HS-27A (cell line): ENCODE measurements around the gene GNB1L.

Experiments
- DNase-seq: peaks from one replicate; pipeline ENCODE4 v3.0.0-alpha.2; 2012; ENCODE audit warnings: low read depth, missing footprints

The GNB1L gene

GRCh38 chr22:19748991-19749664, 105.5 kb downstream of the GNB1L start:
- DNase-seq = no peak

DNA sequence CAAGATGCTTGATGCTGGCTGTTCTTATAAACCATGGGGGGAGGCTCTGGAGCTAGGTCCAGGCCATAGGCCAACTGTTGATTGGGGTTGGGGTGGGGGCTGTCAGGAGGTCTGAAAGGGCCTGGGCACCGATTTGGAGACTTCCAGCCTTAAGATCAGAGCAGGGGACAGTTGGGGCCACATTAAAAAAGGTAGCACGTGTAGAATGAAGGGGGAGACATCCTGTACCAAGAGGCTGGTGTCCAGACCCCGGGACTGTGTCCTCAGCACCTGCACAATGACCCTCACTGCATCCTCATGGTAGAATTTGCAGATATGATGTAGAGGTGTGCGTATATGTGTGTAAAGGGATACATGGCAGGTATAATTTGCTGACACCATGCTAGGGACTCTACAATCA, 106.5 kb downstream of the GNB1L start:
- DNase-seq = no peak

DNA sequence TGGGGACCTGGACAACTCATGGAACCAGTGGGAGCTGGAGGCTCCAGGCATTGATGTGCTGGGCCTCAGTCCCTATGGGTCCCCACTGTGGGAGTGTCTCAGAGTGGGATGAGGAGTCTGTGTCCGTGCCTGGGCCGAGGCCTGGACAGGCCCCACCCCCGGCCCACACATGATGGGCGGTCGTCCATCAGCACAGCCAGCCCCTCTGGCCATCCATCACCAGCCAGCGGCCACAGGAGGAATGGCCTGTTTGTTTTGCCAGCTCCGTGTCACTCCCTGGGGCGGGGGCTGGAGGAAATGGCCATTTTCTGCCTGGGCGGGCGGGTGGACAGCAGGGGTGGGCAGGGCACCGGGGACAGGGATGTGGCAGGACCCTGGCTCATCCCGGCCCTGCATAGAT, 107.1 kb downstream of the GNB1L start:
- no peak for DNase-seq

- no peak for DNase-seq
These were observed 107.9 kb downstream of the GNB1L start for GRCh38 chr22:19746726-19747125.

GRCh38 chr22:19745155-19746101, 109.2 kb downstream of the GNB1L start:
- no peak for DNase-seq

- no peak for DNase-seq
These were observed 110.2 kb downstream of the GNB1L start for GRCh38 chr22:19744350-19745006.

DNA sequence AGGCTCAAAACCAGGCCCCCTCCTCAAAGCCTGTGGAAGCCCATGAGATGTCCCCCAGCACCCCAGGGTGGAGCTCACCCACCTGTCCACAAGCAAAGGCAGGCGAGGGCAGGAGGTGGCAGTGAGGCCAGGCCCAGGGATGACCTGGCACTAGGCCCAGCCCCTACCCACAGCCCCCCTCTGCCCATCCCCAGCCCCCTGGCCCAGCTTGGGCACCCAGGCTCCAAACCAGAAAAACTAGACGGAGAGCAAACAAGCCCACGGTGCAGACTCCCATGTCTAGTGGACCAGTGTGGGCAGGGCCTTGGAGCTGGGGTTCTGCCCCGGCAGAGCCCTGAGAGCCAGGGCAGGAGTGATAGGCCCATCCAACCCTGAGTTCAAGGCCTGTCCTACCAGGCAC, 111.0 kb downstream of the GNB1L start:
- DNase-seq = no peak

GRCh38 chr22:19743081-19743480, 111.6 kb downstream of the GNB1L start:
- no peak for DNase-seq

- no peak for DNase-seq
These were observed 112.3 kb downstream of the GNB1L start for GRCh38 chr22:19742160-19743066.

GRCh38 chr22:19741053-19741452, 113.6 kb downstream of the GNB1L start:
- DNase-seq = no peak

DNA sequence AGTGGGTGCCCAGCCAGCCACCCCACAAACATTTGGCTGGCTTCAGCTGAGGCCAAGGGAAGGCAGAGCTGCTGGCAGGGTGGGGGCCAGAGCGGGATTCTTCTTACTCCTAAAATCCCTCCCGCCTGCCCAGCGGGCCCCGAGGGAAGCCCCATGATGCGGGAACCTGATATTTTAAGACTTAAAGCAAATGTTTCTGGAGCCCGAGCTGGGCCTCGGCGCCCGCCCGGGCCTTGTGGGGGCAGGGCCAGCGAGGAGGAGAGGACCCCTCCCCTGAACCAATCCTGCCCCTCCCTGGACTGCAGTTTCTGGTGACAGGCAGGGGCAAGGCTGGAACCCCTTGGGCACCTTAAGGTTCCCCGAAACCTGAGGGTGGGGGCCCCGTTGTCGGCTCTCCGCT, 114.1 kb downstream of the GNB1L start:
- DNase-seq = no peak

DNA sequence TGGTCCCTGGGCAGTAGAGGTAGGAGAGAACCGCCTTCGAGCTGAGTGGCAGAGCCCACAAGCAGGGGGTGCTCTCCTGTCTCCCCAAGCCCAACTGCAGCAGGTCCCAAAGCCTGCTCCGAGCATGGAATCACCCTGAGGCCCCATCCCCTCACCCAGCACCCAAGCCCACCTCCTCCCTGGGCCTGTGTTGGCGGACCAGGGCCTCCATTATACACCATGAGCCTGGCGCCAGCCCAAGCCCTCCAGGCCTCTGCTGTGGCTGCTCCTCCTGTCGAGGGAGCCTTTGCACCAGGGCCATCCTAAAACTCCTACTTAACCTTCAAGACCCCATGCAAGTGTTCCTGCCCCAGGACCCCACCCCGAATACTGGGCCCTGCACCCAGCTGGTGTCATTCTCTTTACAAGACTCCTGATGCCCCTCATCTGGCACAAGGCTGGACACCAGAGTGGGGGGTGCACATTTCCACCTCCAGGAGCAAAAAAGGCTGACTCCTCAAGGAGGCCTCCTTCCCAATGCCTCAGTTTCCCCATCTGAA, 114.7 kb downstream of the GNB1L start:
- no peak for DNase-seq

DNA sequence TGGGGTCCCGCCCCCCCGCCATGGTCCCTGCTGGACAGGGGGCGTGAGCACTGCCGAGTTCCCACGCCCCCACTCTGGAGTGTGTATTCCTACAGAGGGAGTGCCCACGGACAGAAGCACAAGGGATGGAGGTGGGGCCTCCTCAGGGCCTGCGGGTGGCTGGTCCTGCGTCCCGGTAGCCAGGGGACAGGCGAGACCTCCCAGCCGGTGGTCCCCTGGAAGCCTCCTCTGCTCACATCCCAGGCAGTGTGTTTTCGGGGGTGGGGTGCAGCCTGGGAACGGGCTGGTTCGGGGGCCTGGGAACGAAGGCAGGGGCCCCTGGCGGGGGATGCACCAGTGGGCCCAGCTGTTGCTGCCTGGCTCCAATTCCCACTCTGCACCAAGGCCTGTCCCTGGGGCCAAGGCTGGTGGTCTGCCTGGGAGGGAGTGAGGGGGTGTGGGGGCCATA, 115.2 kb downstream of the GNB1L start:
- DNase-seq = no peak

DNA sequence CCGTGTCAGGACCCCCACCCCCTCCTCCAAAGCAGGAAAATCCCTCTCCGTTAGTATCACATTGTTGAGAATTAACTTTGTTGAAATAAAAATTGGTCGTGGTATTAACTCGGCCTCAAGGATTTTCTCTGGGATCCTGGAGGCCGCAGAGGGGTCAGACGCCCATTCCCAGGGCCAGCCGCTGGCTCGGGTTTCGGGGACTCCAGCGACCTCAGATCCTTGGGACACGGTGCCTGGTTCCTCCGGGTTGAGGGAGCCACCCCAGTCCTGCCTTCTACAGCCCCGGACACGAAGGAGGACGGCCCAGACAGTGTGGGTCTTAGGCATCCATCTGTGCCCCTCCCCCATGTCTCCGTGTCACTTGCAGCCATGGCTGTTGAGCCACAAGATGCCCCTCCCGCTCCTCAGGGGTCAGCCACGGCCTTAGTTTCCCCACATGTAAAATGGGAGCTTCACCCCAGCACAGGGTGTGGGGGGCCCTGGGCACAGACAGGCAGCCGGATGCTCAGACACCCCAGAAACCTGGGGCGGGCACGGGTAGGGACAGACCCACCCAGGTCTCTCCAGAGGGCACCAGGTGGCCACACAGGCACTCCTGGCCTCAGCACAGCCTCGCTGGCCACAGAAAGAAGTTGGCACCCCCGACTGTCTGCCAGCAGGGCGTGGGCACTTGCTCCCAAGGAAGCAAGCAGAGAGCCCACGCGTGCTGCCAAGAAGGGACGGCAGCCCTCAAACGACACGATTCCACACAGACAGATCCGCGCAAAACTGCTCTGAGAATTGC, 115.8 kb downstream of the GNB1L start:
- no peak for DNase-seq

DNA sequence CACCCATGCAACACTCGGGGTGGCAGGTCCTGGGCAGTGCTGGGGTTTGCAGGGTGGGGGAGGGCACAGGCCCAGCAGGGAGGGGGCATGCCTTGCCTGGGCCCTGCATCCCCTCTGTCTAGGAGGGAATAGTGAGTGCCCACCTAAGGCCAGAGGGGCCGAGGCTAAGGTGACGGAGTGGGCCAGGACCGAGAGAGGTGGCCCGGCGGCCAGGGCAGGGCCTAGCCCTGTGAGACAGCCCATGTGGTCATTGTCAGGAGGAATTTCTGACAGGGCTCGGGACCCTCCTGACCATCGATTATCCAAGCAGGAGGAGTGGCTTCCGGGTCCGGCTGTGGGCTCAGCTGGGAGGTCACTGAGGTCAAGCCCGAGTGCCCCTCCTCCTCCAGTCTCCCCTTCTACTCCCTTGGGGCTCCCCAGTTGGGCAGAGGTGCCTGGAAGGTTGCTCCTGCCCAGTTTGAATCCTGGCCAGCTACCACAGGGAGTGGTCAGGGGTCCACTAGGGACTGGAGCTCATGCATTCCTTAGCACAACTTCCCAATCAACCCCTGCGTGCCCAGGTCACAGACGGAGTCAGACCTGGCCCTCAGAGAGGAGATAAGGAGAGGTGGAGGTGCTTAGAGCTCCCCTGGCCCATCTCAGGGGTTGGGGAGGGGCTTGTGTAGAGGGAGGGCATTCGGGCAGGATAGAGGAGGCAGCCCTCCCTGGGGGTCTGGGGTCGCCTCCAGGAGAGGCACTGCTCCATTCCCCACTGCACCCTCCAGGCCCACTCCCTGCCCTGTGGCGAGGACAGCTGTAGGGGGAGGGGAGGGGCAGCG, 116.6 kb downstream of the GNB1L start:
- DNase-seq = no peak

DNA sequence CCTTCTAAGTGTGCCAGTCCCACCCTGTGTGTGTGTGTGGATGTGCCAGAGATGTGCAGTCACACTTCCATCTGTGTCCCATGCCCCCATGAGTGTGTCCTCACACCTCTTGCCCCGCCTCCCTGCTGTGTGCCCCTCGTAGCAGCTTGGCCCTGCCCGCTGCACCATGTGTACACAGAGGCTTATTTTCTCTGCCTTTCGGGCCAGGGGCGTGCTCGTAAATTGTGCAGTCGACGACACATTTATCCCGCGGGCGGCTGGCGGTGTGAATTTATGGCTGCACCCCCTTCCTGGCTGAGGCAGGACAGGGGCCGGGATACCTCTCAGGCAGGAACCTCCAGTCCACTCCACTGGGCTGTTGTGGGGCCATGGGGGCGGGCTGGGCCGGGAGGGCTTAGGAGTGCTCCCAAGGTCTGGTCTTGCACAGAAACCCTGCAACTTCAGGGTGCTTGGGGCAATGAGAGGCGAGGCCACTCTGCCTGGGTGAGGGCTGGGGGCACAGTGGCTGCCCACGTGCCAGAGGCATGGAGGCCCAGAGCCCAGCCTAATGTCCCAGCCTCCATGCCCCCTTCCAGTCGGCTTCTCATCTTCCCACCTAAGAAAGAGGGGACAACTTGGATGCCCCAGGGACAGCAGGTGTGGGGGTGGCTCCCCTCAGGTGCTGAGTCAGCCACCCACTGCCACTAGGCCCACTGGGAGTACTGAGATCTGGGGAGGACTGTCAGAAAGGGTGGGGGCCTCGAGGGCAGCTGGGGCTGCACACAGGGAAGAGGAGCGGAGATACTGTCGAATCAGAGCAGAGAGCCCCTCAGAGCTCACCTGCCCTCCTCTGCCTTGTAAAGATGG, 118.8 kb downstream of the GNB1L start:
- no peak for DNase-seq

DNA sequence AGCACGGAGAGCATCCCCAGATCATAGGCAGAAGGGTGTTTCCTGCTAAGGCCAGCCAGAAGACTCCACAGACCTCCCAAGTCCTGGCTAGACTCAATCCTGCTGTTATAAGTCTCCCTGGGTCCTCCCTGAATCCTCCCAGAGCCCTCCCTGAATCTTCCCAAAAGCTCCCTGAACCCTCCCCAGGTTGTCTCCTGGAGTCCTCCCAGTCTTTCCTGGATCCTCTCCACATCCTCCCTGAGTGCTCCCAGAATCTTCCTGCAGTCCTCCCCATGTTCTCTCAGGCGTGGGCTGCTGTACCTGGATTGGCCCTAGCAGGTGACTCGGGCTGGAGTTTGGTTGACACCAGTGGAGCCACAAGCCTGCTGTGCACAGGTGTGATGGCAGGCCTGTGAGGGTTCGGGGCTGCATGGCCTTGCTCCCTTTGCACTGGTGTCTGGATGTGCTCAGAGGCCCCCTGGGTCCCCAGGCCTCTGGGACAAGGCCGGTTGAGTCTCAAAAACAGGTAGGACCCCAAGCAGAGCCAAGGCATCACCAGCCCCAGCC, 119.8 kb downstream of the GNB1L start:
- DNase-seq = no peak

- DNase-seq = no peak
These were observed 120.5 kb downstream of the GNB1L start for GRCh38 chr22:19734163-19734562.
